K562 (cell line): ENCODE data around the gene COL1A1. TPM values are rescaled to one million over a fixed set of nuclear protein-coding genes. Genes with fewer than 3 reads are reported as not detected.

Source experiments
- AFF4 ChIP-seq: sonication (generic); formaldehyde crosslinking; IDR thresholded peaks from 2 replicates; pipeline ENCODE4 v1.8.0; 2023; ENCODE audit warnings: mild to moderate bottlenecking, missing genetic modification reagents
- ARID3A ChIP-seq: IDR thresholded peaks from 2 replicates; pipeline ENCODE4 v1.6.1; 2012; ENCODE audit warnings: low read depth, low read length, improper control_type of control experiment, borderline replicate concordance
- GATAD2A ChIP-seq: fragments of 450-650 bp; IDR thresholded peaks from 2 replicates; pipeline ENCODE4 v1.6.1; 2017
- PPARD ChIP-seq: fragments of 250-450 bp; sonication (Bioruptor Pico); IDR thresholded peaks from 2 replicates; pipeline ENCODE4 v1.8.0; 2022; ENCODE audit warnings: inconsistent platforms, mild to moderate bottlenecking, moderate library complexity
- SNRNP70 ChIP-seq: fragments of 200-400 bp; formaldehyde crosslinking; optimal IDR thresholded peaks from 2 replicates; pipeline ENCODE3; 2017; ENCODE audit warnings: low read depth, low read length
- TRIM28 ChIP-seq: fragments of 450-650 bp; IDR thresholded peaks from 2 replicates; pipeline ENCODE4 v1.6.1; 2017
- WHSC1 ChIP-seq: IDR thresholded peaks from one replicate; pipeline ENCODE4 v1.6.1; 2012; ENCODE audit warnings: low read length, control low read depth, inconsistent platforms
- ZC3H4 ChIP-seq: sonication (generic); formaldehyde crosslinking; IDR thresholded peaks from 2 replicates; pipeline ENCODE4 v1.9.0; 2021; ENCODE audit warnings: missing genetic modification reagents, borderline replicate concordance
- ZFP1 ChIP-seq: fragments of 450-650 bp; formaldehyde crosslinking; IDR thresholded peaks from 2 replicates; pipeline ENCODE4 v1.4.0; 2020; ENCODE audit warnings: mild to moderate bottlenecking, mixed read lengths
- ZNF398 ChIP-seq: fragments of 250-450 bp; sonication (Bioruptor Pico); IDR thresholded peaks from 2 replicates; pipeline ENCODE4 v1.8.0; 2021; ENCODE audit warnings: moderate library complexity, mild to moderate bottlenecking, inconsistent platforms
- ZNF407 ChIP-seq: fragments of 450-650 bp; IDR thresholded peaks from 2 replicates; pipeline ENCODE4 v1.6.1; 2016; ENCODE audit warnings: low read depth
- polyA plus RNA-seq, 8 experiments: library from polyadenylated mRNA; depleted of rRNA in 4 of 8; stranded (reverse) in 5 of 8; unstranded in 3 of 8; fragments of >200 nt; fragmentation: Nextera tagmentation in 2 of 8; fragmentation: Illumina TruSeq in 1 of 8; extraction: Ambion mirVana in 2 of 8; extraction: Trizol in 1 of 8; gene quantifications; 2 replicates each; pipeline versions ENCODE4 v1.2.1 to v1.2.3, GENCODE V29; 2011 to 2014; ENCODE audit warnings: inconsistent platforms in 1 of 8, missing spikeins in 1 of 8
- total RNA-seq, 7 experiments: library from RNA; depleted of rRNA in 6 of 7; stranded (reverse); fragments of >200 nt in 6 of 7; fragmentation: Illumina TruSeq in 2 of 7; extraction: Trizol in 2 of 7; gene quantifications; 2 replicates each; pipeline versions ENCODE4 v1.2.1 to v1.2.3, GENCODE V29; 2011 to 2021; ENCODE audit warnings: low replicate concordance in 1 of 7

Gene COL1A1
- total and polyA plus RNA-seq, 9 of the 15 experiments (the other 6 are each of a cell fraction or from before 2014, with no cell fraction given): 0.04 to 3.4 (median 0.18) TPM

GRCh38 chr17:50153650-50154575 lies 47.5 kb downstream of the COL1A1 start (continued):
- TF ChIP-seq AFF4 (CRISPR knock-in tag) (no peak), ARID3A (no peak), ZC3H4 (CRISPR knock-in tag) (no peak), TRIM28 (no peak), ZFP1 (CRISPR knock-in tag) (no peak), GATAD2A (no peak), WHSC1 (no peak), PPARD (CRISPR knock-in tag) (no peak), ZNF398 (CRISPR knock-in tag) (no peak), SNRNP70 (no peak), ZNF407 (no peak)
